Measurements from ENCODE around the gene S100A7A.

DNA sequence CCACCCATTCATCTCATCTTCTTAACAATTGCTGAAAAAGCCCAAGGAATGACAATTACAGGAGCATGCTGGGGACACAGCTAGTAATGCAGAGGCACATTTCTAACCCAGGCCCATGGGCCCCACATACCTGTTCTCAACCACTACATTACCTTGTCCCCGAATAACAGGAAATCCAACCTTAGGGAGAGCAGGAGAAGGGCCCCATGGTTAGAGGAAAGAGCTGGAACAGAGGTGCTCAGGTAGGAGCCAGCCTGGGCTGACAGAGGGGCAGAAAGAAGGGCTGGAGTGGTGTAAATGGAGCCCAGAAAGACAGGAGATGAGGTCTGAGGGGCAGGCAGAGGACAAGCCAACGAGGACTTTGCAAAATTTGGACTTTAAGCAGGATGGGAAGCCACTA, 14.1 kb upstream of the S100A7A start:
- TF ChIP-seq YY1 (IDR thresholded peaks at IDR 0.05; ENCODE audit: insufficient read depth, insufficient read length): no peak
- TF ChIP-seq SUZ12 (IDR thresholded peaks at IDR 0.05; ENCODE audit: extremely low read depth, insufficient read depth, insufficient read length): no peak
- no peak for TF ChIP-seq ZNF274 (IDR thresholded peaks at IDR 0.05; ENCODE audit: low read depth, low read length)

Measured in NT2/D1 (cell line).